GM23338 (cell line): ENCODE measurements around the gene WDR47. TPM values are rescaled to one million over a fixed set of nuclear protein-coding genes. Genes with fewer than 3 reads are reported as not detected.

Experiments used
- polyA plus RNA-seq: library from polyadenylated mRNA; unstranded; fragments of >200 nt; fragmentation: Nextera tagmentation; extraction: Ambion mirVana; gene quantifications from 2 replicates; pipeline ENCODE4 v1.2.1, GENCODE V29; 2016
- small RNA-seq: library from RNA; depleted of rRNA; stranded (forward); fragments of <200 nt; gene quantifications from one replicate; pipeline ENCODE3, GENCODE V24; 2014; ENCODE audit warnings: low replicate concordance
- total RNA-seq: library from RNA; depleted of rRNA; stranded (reverse); fragments of >200 nt; shearing (Covaris generic); gene quantifications from 2 replicates; pipeline ENCODE4 v1.2.3, GENCODE V29; 2014; rRNA removed

Gene WDR47
- total and polyA plus RNA-seq, 2 experiments from 2014 or later: 3.9 to 5.2 TPM

Small RNA genes within 50 kb of the gene (small RNA-seq; reads per million reads assigned to genes)
- gene BX679664.1 (not detected), gene BX679664.2 (not detected)

Other genes starting within 250 kb of the WDR47 start
- gene AKNAD1, start 185.0 kb downstream of the WDR47 start, total RNA-seq: not detected in 2 replicates
- gene AKNAD1, start 185.0 kb downstream of the WDR47 start, polyA plus RNA-seq: not detected in 2 replicates
- 11.2 and 14.1 TPM in 2 replicates for gene GPSM2, start 165.1 kb downstream of the WDR47 start, total RNA-seq
- gene GPSM2, start 165.1 kb downstream of the WDR47 start, polyA plus RNA-seq: 5.5 and 9.8 TPM in 2 replicates
- 16.6 and 22.6 TPM in 2 replicates for gene CLCC1, start 78.6 kb downstream of the WDR47 start, total RNA-seq
- 13.8 and 18.4 TPM in 2 replicates for gene CLCC1, start 78.6 kb downstream of the WDR47 start, polyA plus RNA-seq
- gene TAF13, start 33.9 kb upstream of the WDR47 start, total RNA-seq: 55.8 and 72.4 TPM in 2 replicates
- gene TAF13, start 33.9 kb upstream of the WDR47 start, polyA plus RNA-seq: 43.7 and 49.4 TPM in 2 replicates
- gene TMEM167B, start 48.7 kb upstream of the WDR47 start, total RNA-seq: 10.7 and 16.0 TPM in 2 replicates
- 8.2 and 9.8 TPM in 2 replicates for gene TMEM167B, start 48.7 kb upstream of the WDR47 start, polyA plus RNA-seq
- 2.1 and 2.4 TPM in 2 replicates for gene ELAPOR1, start 72.0 kb upstream of the WDR47 start, total RNA-seq
- 0.92 and 1.2 TPM in 2 replicates for gene ELAPOR1, start 72.0 kb upstream of the WDR47 start, polyA plus RNA-seq
- gene SARS1, start 171.8 kb upstream of the WDR47 start, total RNA-seq: 166 and 168 TPM in 2 replicates
- gene SARS1, start 171.8 kb upstream of the WDR47 start, polyA plus RNA-seq: 125 and 141 TPM in 2 replicates
- gene CELSR2, start 207.4 kb upstream of the WDR47 start, total RNA-seq: 30.4 and 35.1 TPM in 2 replicates
- gene CELSR2, start 207.4 kb upstream of the WDR47 start, polyA plus RNA-seq: 11.1 and 11.2 TPM in 2 replicates
- gene PSRC1, start 241.0 kb upstream of the WDR47 start, total RNA-seq: 50.6 and 61.1 TPM in 2 replicates
- 51.4 and 55.0 TPM in 2 replicates for gene PSRC1, start 241.0 kb upstream of the WDR47 start, polyA plus RNA-seq